ENCODE data around the gene NKIRAS2. TPM values are rescaled to one million over a fixed set of nuclear protein-coding genes. Genes with fewer than 3 reads are reported as not detected.
A peak's percentile ranks its signal among the peaks of the same experiment; 100 is the strongest.

The NKIRAS2 gene
- total RNA-seq, 1 experiment from 2014 or later, result 55.0 TPM

DNA sequence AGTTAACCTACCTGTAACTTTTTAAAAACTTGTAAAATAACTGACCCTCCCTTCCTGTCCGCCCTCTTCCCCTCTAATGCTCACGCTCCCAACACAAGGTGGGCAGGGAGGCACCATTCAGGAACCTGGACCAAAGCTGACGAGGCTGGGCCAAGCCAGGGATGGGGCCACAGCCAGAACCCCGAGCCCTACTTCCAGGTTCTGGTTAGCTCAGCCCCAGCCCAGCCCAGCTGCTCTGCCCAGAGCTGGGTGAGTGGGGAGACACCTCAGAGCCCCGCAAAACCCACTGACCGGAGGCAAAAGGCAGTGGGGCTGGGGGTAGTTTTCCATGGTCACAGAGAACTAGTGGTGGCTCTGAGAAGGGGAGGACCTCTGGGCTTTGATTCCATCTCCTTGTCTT, 45.9 kb upstream of the NKIRAS2 start:
- BruUV-seq (replicated peaks), result no TSS peak
- H3K4me1 Mint-ChIP-seq (ENCODE audit: low read depth, unreplicated experiment), result peaks cover 6% of the 10 kb centered on the region
- no peaks in the 10 kb centered on the region for H3K9me3 ChIP-seq
- peak overlapping the region; percentile 53 for H3K27ac Mint-ChIP-seq (ENCODE audit: unreplicated experiment)
- ChIA-PET POLR2A (no interaction called here), CTCF (interaction anchor here (0.7 kb wide), 1 partner anchor 35 kb away, joined by 4 read pairs; no protein-coding TSS in a partner anchor)
- intact Hi-C loops (cut with micrococcal nuclease; ENCODE audit: unreplicated experiment), result no loop called here
- H3K4me3 ChIP-seq (ENCODE audit: low read depth, low read length), result no peak overlapping the region
- H3K27me3 Mint-ChIP-seq (ENCODE audit: insufficient read depth, unreplicated experiment), result no peaks in the 10 kb centered on the region
- TF ChIP-seq, protein P1, sequence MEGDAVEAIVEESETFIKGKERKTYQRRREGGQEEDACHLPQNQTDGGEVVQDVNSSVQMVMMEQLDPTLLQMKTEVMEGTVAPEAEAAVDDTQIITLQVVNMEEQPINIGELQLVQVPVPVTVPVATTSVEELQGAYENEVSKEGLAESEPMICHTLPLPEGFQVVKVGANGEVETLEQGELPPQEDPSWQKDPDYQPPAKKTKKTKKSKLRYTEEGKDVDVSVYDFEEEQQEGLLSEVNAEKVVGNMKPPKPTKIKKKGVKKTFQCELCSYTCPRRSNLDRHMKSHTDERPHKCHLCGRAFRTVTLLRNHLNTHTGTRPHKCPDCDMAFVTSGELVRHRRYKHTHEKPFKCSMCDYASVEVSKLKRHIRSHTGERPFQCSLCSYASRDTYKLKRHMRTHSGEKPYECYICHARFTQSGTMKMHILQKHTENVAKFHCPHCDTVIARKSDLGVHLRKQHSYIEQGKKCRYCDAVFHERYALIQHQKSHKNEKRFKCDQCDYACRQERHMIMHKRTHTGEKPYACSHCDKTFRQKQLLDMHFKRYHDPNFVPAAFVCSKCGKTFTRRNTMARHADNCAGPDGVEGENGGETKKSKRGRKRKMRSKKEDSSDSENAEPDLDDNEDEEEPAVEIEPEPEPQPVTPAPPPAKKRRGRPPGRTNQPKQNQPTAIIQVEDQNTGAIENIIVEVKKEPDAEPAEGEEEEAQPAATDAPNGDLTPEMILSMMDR (IDR thresholded peaks at IDR 0.05; ENCODE audit: insufficient read depth in 1 of 2, low read depth in 1 of 2, low read length in 1 of 2, severe bottlenecking in 1 of 2, unreplicated experiment in 1 of 2), result no peak
- no peaks in the 10 kb centered on the region for H3K27me3 ChIP-seq (replicated peaks; ENCODE audit: control insufficient read depth, insufficient read depth, low read length)
- no peak overlapping the region for H3K4me3 Mint-ChIP-seq (ENCODE audit: unreplicated experiment)
- DNase-seq, result no peak
- H3K4me1 ChIP-seq, result 0 out of 2 replicates have a peak, but pooled peaks cover 4% of the 10 kb centered on the region
- H3K9me3 Mint-ChIP-seq (ENCODE audit: unreplicated experiment), result no peaks in the 10 kb centered on the region
- H3K36me3 ChIP-seq (ENCODE audit: control insufficient read depth, insufficient read depth, low read length), result peaks cover 8% of the 10 kb centered on the region
- H3K36me3 Mint-ChIP-seq (ENCODE audit: insufficient read depth, unreplicated experiment), result peaks cover 98% of the 10 kb centered on the region

DNA sequence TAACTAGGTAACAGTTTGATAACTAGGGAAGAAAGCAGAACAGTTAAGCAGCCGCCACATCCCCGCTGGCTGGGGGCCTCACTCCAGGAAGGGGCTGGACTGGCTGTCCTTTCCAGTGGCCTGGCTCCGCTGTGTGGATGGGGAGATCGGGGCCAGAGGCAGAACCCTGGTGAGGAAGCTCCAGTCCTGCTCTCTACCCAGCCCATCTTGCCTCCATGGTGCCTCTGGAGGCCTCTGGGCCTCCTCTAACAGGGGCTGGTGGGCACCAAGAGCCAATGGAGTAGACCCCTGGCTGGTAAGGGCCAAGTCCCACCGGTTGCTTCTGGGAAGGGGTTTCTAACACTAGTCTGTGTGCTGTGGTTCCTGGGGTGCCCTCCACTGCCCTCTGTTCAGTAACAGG, 45.2 kb upstream of the NKIRAS2 start:
- TSS peak; percentile 4 for BruUV-seq (replicated peaks)
- ChIA-PET POLR2A (interaction anchor here (0.5 kb wide), 1 partner anchor 8 kb away, joined by 10 read pairs; no protein-coding TSS in a partner anchor), CTCF (interaction anchor here (0.5 kb wide), 1 partner anchor 111 kb away, joined by 4 read pairs; no protein-coding TSS in a partner anchor)
- Mint-ChIP-seq H3K4me1 (ENCODE audit: low read depth, unreplicated experiment) (peaks cover 6% of the 10 kb centered on the region), H3K27me3 (ENCODE audit: insufficient read depth, unreplicated experiment) (no peaks in the 10 kb centered on the region), H3K9me3 (ENCODE audit: unreplicated experiment) (no peaks in the 10 kb centered on the region), H3K36me3 (ENCODE audit: insufficient read depth, unreplicated experiment) (peaks cover 97% of the 10 kb centered on the region), H3K27ac (ENCODE audit: unreplicated experiment) (no peak overlapping the region), H3K4me3 (ENCODE audit: unreplicated experiment) (no peak overlapping the region)
- no peak for DNase-seq
- no peaks in the 10 kb centered on the region for H3K27me3 ChIP-seq (replicated peaks; ENCODE audit: control insufficient read depth, insufficient read depth, low read length)
- intact Hi-C loops (cut with micrococcal nuclease; ENCODE audit: unreplicated experiment), result no loop called here
- no peak overlapping the region for H3K4me3 ChIP-seq (ENCODE audit: low read depth, low read length)
- 0 out of 2 replicates have a peak, but pooled peaks cover 4% of the 10 kb centered on the region for H3K4me1 ChIP-seq
- TF ChIP-seq, protein P1 (IDR thresholded peaks at IDR 0.05; ENCODE audit: insufficient read depth in 1 of 2, low read depth in 1 of 2, low read length in 1 of 2, severe bottlenecking in 1 of 2, unreplicated experiment in 1 of 2), result no peak
- peaks cover 7% of the 10 kb centered on the region for H3K36me3 ChIP-seq (ENCODE audit: control insufficient read depth, insufficient read depth, low read length)
- H3K9me3 ChIP-seq, result no peaks in the 10 kb centered on the region

DNA sequence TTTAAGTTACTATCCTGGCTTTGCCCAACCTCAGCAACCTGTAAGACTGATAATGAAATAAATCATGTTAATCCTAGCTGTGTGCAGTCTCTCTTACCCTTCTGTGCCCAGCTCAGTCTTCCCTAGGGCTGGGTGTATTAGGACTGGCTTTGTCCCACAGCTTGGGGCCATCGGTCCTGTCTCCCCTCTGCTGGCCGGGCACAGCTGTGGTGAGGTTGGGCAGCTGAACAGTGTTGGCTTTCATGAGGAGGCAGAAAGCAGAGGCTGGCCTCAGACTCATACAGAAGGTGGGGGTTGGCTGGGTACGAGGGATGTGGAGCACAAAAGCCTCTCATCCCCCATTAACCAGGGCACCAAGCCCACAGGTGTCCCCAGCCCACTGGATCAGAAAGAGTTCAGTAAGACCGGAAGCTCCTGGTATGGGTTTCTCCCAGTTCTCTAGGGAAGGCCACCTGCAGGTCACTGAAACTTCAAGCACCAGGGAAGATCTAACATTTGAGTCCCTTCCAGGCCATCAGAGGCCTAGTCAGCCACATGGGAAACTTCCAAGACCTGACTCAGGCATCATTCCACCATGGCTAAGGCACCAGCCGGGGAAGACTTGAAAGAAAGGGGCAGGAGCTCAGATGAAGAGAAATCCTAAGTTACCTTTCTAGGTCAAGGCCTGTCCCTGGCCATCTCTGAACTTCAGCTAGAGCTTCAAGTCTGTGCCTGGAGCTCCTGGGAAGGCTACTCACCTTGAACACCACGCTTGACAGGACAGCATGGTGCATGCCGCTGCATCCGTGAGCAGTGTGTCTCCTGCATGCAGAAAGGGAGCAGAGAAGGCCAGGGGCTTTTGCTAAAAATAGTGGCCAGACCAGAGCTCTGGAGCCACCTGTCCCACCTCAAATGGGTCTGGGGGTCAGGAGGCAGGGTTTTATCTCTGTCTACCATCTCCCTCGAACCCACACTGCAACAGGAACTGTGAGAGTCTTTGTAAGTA, 44.5 kb upstream of the NKIRAS2 start:
- Histone ChIP-seq H3K4me3 (ENCODE audit: low read depth, low read length) (no peak overlapping the region), H3K9me3 (no peaks in the 10 kb centered on the region), H3K27me3 (replicated peaks; ENCODE audit: control insufficient read depth, insufficient read depth, low read length) (no peaks in the 10 kb centered on the region), H3K36me3 (ENCODE audit: control insufficient read depth, insufficient read depth, low read length) (peaks cover 7% of the 10 kb centered on the region), H3K4me1 (0 out of 2 replicates have a peak, but pooled peaks cover 4% of the 10 kb centered on the region)
- Mint-ChIP-seq H3K27me3 (ENCODE audit: insufficient read depth, unreplicated experiment) (no peaks in the 10 kb centered on the region), H3K9me3 (ENCODE audit: unreplicated experiment) (no peaks in the 10 kb centered on the region), H3K36me3 (ENCODE audit: insufficient read depth, unreplicated experiment) (peaks cover 97% of the 10 kb centered on the region), H3K4me3 (ENCODE audit: unreplicated experiment) (no peak overlapping the region), H3K27ac (ENCODE audit: unreplicated experiment) (no peak overlapping the region), H3K4me1 (ENCODE audit: low read depth, unreplicated experiment) (peaks cover 6% of the 10 kb centered on the region)
- ChIA-PET CTCF (interaction anchor here (0.5 kb wide), 1 partner anchor 112 kb away, joined by 4 read pairs; no protein-coding TSS in a partner anchor), POLR2A (interaction anchor here (0.5 kb wide), 1 partner anchor 9 kb away, joined by 10 read pairs; no protein-coding TSS in a partner anchor)
- intact Hi-C loops (cut with micrococcal nuclease; ENCODE audit: unreplicated experiment), result no loop called here
- DNase-seq, result no peak
- TF ChIP-seq, protein P1 (IDR thresholded peaks at IDR 0.05; ENCODE audit: insufficient read depth in 1 of 2, low read depth in 1 of 2, low read length in 1 of 2, severe bottlenecking in 1 of 2, unreplicated experiment in 1 of 2), result no peak
- BruUV-seq (replicated peaks), result no TSS peak

All from Caco-2 (cell line).